HL-60 (cell line): ENCODE results near the gene EXOC2.

Experiments
- DNase-seq, 2 experiments: peaks; one replicate each; pipeline ENCODE4 v3.0.0-alpha.2; 2010 to 2020; ENCODE audit warnings: low read depth in 1 of 2, low spot score in 1 of 2
- H3K27ac ChIP-seq: fragments of 250-450 bp; sonication (Bioruptor Pico); replicated peaks from 2 replicates; pipeline ENCODE4 v1.5.1; 2020; ENCODE audit warnings: mild to moderate bottlenecking, moderate library complexity
- H3K27me3 ChIP-seq: fragments of 250-450 bp; sonication (Bioruptor Pico); 2 replicates; pipeline ENCODE4 v1.5.1; 2021; ENCODE audit warnings: mild to moderate bottlenecking, moderate library complexity; ENCODE audit not compliant: insufficient read depth, poor library complexity, severe bottlenecking
- H3K4me3 ChIP-seq: replicated peaks from 2 replicates; pipeline ENCODE4 v1.5.1; 2011; ENCODE audit warnings: mild to moderate bottlenecking, control low read depth, low read length; ENCODE audit not compliant: insufficient read depth
- GABPA ChIP-seq: IDR thresholded peaks from 2 replicates; pipeline ENCODE4 v1.6.1; 2012; ENCODE audit warnings: low read depth
- POLR2AphosphoS5 ChIP-seq: IDR thresholded peaks from 2 replicates; pipeline ENCODE4 v1.6.1; 2012; ENCODE audit warnings: low read depth
- SPI1 ChIP-seq: IDR thresholded peaks from 2 replicates; pipeline ENCODE4 v1.6.1; 2012; ENCODE audit warnings: low read depth, mild to moderate bottlenecking, borderline replicate concordance
- TF ChIP-seq, protein P1 (sequence below): IDR thresholded peaks from one replicate; pipeline ENCODE4 v1.5.1; 2011; ENCODE audit warnings: low read length, control low read depth, inconsistent platforms; ENCODE audit not compliant: insufficient read depth
- TF ChIP-seq, protein P2 (sequence below): IDR thresholded peaks from 2 replicates; pipeline ENCODE4 v1.6.1; 2012; ENCODE audit warnings: low read depth; ENCODE audit not compliant: insufficient replicate concordance

The EXOC2 gene

DNA sequence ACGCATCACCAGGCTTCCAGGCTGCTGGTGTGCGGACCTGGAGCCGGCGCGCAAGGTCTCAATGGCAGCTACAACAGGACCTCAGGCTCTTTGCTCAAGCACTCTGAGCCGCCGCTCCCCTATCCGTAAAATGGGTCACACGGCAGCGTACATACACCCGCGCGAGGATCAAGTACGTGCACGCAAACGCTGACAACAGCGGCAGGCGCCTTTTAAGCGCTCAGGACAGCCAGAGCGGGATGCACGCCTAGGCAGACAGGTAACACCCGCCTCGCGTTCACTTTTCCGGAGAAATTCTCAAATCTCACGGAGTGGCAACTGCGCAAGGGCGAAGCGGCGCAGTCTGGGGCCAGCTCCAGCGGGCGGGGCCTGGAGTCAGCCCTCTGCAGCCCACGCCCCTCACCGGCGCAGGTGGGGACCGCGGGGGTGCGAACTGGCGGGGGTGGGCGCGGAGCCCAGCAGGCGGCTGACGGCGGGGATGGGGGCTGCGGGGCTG lies 535 bp downstream of the EXOC2 start:
- Histone ChIP-seq H3K4me3 (peak overlapping the region; percentile 93), H3K27ac (peak overlapping the region; percentile 71), H3K27me3 (no peaks in the 10 kb centered on the region)
- no peak for TF ChIP-seq GABPA
- TF ChIP-seq, protein P1, sequence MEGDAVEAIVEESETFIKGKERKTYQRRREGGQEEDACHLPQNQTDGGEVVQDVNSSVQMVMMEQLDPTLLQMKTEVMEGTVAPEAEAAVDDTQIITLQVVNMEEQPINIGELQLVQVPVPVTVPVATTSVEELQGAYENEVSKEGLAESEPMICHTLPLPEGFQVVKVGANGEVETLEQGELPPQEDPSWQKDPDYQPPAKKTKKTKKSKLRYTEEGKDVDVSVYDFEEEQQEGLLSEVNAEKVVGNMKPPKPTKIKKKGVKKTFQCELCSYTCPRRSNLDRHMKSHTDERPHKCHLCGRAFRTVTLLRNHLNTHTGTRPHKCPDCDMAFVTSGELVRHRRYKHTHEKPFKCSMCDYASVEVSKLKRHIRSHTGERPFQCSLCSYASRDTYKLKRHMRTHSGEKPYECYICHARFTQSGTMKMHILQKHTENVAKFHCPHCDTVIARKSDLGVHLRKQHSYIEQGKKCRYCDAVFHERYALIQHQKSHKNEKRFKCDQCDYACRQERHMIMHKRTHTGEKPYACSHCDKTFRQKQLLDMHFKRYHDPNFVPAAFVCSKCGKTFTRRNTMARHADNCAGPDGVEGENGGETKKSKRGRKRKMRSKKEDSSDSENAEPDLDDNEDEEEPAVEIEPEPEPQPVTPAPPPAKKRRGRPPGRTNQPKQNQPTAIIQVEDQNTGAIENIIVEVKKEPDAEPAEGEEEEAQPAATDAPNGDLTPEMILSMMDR = no peak
- TF ChIP-seq, protein P2, sequence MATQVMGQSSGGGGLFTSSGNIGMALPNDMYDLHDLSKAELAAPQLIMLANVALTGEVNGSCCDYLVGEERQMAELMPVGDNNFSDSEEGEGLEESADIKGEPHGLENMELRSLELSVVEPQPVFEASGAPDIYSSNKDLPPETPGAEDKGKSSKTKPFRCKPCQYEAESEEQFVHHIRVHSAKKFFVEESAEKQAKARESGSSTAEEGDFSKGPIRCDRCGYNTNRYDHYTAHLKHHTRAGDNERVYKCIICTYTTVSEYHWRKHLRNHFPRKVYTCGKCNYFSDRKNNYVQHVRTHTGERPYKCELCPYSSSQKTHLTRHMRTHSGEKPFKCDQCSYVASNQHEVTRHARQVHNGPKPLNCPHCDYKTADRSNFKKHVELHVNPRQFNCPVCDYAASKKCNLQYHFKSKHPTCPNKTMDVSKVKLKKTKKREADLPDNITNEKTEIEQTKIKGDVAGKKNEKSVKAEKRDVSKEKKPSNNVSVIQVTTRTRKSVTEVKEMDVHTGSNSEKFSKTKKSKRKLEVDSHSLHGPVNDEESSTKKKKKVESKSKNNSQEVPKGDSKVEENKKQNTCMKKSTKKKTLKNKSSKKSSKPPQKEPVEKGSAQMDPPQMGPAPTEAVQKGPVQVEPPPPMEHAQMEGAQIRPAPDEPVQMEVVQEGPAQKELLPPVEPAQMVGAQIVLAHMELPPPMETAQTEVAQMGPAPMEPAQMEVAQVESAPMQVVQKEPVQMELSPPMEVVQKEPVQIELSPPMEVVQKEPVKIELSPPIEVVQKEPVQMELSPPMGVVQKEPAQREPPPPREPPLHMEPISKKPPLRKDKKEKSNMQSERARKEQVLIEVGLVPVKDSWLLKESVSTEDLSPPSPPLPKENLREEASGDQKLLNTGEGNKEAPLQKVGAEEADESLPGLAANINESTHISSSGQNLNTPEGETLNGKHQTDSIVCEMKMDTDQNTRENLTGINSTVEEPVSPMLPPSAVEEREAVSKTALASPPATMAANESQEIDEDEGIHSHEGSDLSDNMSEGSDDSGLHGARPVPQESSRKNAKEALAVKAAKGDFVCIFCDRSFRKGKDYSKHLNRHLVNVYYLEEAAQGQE = no peak
- TF ChIP-seq POLR2AphosphoS5 = no peak
- no peak for TF ChIP-seq SPI1
- peak; percentile 37 to 60 for DNase-seq

GRCh38 chr6:689223-689622 lies 3.7 kb downstream of the EXOC2 start:
- TF ChIP-seq, protein P1 = no peak
- TF ChIP-seq, protein P2 = no peak
- no peak for TF ChIP-seq POLR2AphosphoS5
- DNase-seq = no peak

GRCh38 chr6:686497-686896 lies 6.4 kb downstream of the EXOC2 start:
- Histone ChIP-seq H3K4me3 (no peak overlapping the region), H3K27me3 (no peaks in the 10 kb centered on the region), H3K27ac (no peak overlapping the region)
- DNase-seq = no peak
- TF ChIP-seq SPI1 (no peak), POLR2AphosphoS5 (no peak), GABPA (no peak)
- TF ChIP-seq, protein P2 = no peak
- TF ChIP-seq, protein P1 = no peak

More at GRCh38 chr6:689223-689622, 3.7 kb downstream of the EXOC2 start:
- no peak overlapping the region for H3K27ac ChIP-seq
- no peaks in the 10 kb centered on the region for H3K27me3 ChIP-seq
- no peak overlapping the region for H3K4me3 ChIP-seq
